KMS-11 (cell line): ENCODE results near the gene POLQ.

Source experiments
- H2AFZ ChIP-seq: fragments of 200-600 bp; sonication (generic); 2 replicates; pipeline ENCODE4 v1.6.1; 2016; ENCODE audit warnings: antibody characterized with exemption, mixed run types, low read depth
- H3K27ac ChIP-seq: fragments of 200-600 bp; sonication (generic); 2 replicates; pipeline ENCODE4 v1.6.1; 2016; ENCODE audit warnings: mild to moderate bottlenecking, mixed run types
- H3K27me3 ChIP-seq: fragments of 200-600 bp; sonication (generic); 2 replicates; pipeline ENCODE4 v1.6.1; 2017; ENCODE audit warnings: mild to moderate bottlenecking, low read depth, mixed run types, moderate library complexity; ENCODE audit not compliant: insufficient read depth
- H3K36me3 ChIP-seq: fragments of 200-600 bp; sonication (generic); 2 replicates; pipeline ENCODE4 v1.6.1; 2017; ENCODE audit warnings: mild to moderate bottlenecking, mixed run types; ENCODE audit not compliant: insufficient read depth
- H3K4me1 ChIP-seq: fragments of 200-600 bp; sonication (generic); 2 replicates; pipeline ENCODE4 v1.6.1; 2016; ENCODE audit warnings: mild to moderate bottlenecking, low read depth, mixed run types; ENCODE audit not compliant: poor library complexity, severe bottlenecking
- H3K4me2 ChIP-seq: fragments of 200-600 bp; sonication (generic); 2 replicates; pipeline ENCODE4 v1.7.0; 2016; ENCODE audit warnings: mild to moderate bottlenecking, mixed run types
- H3K4me3 ChIP-seq: fragments of 200-600 bp; sonication (generic); IDR thresholded peaks from 2 replicates; pipeline ENCODE4 v1.6.1; 2017; ENCODE audit warnings: low read depth, low read length, mixed read lengths; ENCODE audit not compliant: insufficient read depth
- H3K79me2 ChIP-seq: fragments of 200-600 bp; sonication (generic); 2 replicates; pipeline ENCODE4 v1.6.1; 2016; ENCODE audit warnings: low read depth, mixed run types; ENCODE audit not compliant: insufficient read depth
- H3K9ac ChIP-seq: fragments of 200-600 bp; sonication (generic); 2 replicates; pipeline ENCODE4 v1.6.1; 2016; ENCODE audit warnings: mild to moderate bottlenecking, mixed run types
- H4K20me1 ChIP-seq: fragments of 200-600 bp; sonication (generic); 2 replicates; pipeline ENCODE4 v1.6.1; 2016; ENCODE audit warnings: mild to moderate bottlenecking, mixed run types; ENCODE audit not compliant: insufficient read depth
- TF ChIP-seq, protein P1 (sequence below): fragments of 200-600 bp; sonication (generic); conservative IDR thresholded peaks from 2 replicates; pipeline ENCODE4 v1.6.1; 2017; ENCODE audit warnings: low read depth, mild to moderate bottlenecking, antibody characterized with exemption, low read length, moderate library complexity, mixed read lengths

POLQ gene

DNA sequence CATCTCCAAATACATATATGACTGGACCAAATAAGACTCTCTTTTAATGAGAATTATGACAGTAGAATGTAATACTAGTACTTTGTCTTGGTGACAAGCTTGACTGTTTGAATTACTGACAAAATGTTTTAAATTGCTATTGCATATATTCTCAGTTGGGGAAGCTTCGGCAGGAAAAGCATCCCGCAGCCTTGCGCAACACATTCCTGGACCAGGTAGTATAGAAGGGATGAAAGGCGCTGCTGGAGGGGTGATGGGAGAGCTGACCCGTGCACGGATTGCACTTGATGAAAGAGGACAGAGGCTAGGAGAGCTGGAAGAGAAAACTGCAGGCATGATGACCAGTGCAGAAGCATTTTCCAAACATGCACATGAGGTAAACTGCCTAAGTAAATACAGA lies 127.6 kb downstream of the POLQ start:
- H3K9ac ChIP-seq = no peak overlapping the region
- H4K20me1 ChIP-seq = no peaks in the 10 kb centered on the region
- no peak overlapping the region for H2AFZ ChIP-seq
- H3K27me3 ChIP-seq = no peaks in the 10 kb centered on the region
- H3K36me3 ChIP-seq = no peaks in the 10 kb centered on the region
- H3K4me3 ChIP-seq = no peak overlapping the region
- no peak overlapping the region for H3K4me2 ChIP-seq
- H3K4me1 ChIP-seq = no peaks in the 10 kb centered on the region
- no peaks in the 10 kb centered on the region for H3K79me2 ChIP-seq
- TF ChIP-seq, protein P1, sequence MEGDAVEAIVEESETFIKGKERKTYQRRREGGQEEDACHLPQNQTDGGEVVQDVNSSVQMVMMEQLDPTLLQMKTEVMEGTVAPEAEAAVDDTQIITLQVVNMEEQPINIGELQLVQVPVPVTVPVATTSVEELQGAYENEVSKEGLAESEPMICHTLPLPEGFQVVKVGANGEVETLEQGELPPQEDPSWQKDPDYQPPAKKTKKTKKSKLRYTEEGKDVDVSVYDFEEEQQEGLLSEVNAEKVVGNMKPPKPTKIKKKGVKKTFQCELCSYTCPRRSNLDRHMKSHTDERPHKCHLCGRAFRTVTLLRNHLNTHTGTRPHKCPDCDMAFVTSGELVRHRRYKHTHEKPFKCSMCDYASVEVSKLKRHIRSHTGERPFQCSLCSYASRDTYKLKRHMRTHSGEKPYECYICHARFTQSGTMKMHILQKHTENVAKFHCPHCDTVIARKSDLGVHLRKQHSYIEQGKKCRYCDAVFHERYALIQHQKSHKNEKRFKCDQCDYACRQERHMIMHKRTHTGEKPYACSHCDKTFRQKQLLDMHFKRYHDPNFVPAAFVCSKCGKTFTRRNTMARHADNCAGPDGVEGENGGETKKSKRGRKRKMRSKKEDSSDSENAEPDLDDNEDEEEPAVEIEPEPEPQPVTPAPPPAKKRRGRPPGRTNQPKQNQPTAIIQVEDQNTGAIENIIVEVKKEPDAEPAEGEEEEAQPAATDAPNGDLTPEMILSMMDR = no peak
- H3K27ac ChIP-seq = no peak overlapping the region

DNA sequence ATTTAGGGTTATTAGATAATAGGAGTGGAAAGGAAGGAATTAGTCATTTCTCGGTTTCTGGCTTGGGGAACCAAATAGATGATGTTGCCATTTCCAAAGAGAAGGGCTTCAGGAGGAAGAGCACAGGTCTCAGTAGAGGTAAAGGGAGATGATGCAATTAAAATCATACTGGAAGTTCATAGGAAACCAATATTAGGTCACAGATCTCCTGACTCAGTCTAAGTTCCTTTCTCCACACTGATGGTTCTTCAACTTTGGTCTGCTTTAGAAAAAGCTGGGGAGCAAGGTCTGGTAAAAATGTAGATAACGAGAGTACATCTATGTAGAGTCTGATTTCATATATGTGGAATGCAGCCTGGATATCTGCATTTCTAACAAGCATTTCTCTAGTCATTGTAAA lies 130.9 kb downstream of the POLQ start:
- Histone ChIP-seq H3K36me3 (no peaks in the 10 kb centered on the region), H2AFZ (no peak overlapping the region), H3K27me3 (no peaks in the 10 kb centered on the region)

DNA sequence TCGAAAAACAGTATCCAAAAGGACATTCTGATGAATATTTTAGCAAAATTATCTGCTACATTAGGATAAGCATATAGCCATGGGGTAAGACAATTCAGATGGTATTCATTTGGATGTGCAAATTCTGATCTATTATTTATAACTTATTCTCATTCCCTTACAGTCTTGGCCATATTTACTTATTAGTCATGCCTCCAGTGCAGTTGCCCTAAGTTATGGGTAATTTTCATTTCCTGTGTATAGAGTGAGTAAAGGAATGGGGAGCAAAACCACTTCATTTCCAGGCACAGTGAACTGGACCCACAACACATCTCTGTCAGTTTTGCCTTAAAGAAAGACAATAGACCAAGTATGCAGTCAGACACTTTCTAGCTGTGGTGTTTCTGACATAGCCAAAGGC lies 134.3 kb downstream of the POLQ start:
- Histone ChIP-seq H3K79me2 (no peaks in the 10 kb centered on the region), H3K27ac (no peak overlapping the region), H3K9ac (no peak overlapping the region), H2AFZ (no peak overlapping the region), H3K36me3 (no peaks in the 10 kb centered on the region), H3K4me2 (no peak overlapping the region), H3K27me3 (no peaks in the 10 kb centered on the region), H4K20me1 (no peaks in the 10 kb centered on the region), H3K4me1 (no peaks in the 10 kb centered on the region), H3K4me3 (no peak overlapping the region)
- TF ChIP-seq, protein P1 = no peak

More for the DNA sequence above, 130.9 kb downstream of the POLQ start:
- Histone ChIP-seq H3K27ac (no peak overlapping the region), H3K4me2 (no peak overlapping the region), H3K9ac (no peak overlapping the region), H3K4me1 (no peaks in the 10 kb centered on the region), H3K4me3 (no peak overlapping the region), H3K79me2 (no peaks in the 10 kb centered on the region), H4K20me1 (no peaks in the 10 kb centered on the region)
- TF ChIP-seq, protein P1 = no peak

DNA sequence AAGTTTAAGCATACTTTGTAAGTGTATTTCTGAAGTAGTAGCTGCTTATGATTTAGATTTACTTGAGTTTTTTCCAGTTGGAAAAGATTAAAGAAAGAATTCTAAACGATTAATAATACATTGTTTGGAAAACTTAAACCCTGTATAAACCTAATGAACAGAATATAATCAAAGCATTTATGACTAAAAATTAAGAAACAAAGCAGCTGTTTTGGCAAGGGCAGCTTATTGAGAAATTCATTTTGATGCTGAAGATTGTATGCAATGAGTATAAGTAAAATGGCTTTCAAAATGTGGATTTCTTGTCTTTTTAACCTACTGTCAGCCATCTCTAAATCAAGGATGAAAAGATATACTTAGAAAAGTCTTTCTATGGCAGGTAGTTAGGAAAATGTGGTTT lies 140.2 kb downstream of the POLQ start:
- H3K4me1 ChIP-seq = no peaks in the 10 kb centered on the region
- no peak overlapping the region for H3K4me3 ChIP-seq
- no peak overlapping the region for H3K9ac ChIP-seq
- no peaks in the 10 kb centered on the region for H4K20me1 ChIP-seq
- H2AFZ ChIP-seq = no peak overlapping the region
- no peak overlapping the region for H3K4me2 ChIP-seq
- H3K79me2 ChIP-seq = no peaks in the 10 kb centered on the region
- TF ChIP-seq, protein P1 = no peak
- H3K27ac ChIP-seq = no peak overlapping the region
- H3K36me3 ChIP-seq = no peaks in the 10 kb centered on the region
- H3K27me3 ChIP-seq = no peaks in the 10 kb centered on the region
